ENCODE measurements around the gene AQP12A. TPM values are rescaled to one million over a fixed set of nuclear protein-coding genes. Genes with fewer than 3 reads are reported as not detected.

Gene AQP12A
- total RNA-seq, 1 donor from 2014 or later = not detected

GRCh38 chr2:240713928-240714746, 22.5 kb downstream of the AQP12A start:
- Mint-ChIP-seq H3K4me1 (no peaks in the 10 kb centered on the region), H3K27ac (no peak overlapping the region), H3K36me3 (ENCODE audit: low read depth) (no peaks in the 10 kb centered on the region), H3K4me3 (no peak overlapping the region), H3K27me3 (peaks cover 4% of the 10 kb centered on the region), H3K9me3 (no peaks in the 10 kb centered on the region)
- intact Hi-C loops (cut with micrococcal nuclease) = no loop called here
- no peak for DNase-seq

- H3K27ac Mint-ChIP-seq = no peak overlapping the region
- no peaks in the 10 kb centered on the region for H3K36me3 Mint-ChIP-seq (ENCODE audit: low read depth)
- no peak for DNase-seq
- H3K4me1 Mint-ChIP-seq = no peaks in the 10 kb centered on the region
- no peaks in the 10 kb centered on the region for H3K27me3 Mint-ChIP-seq
- no peak overlapping the region for H3K4me3 Mint-ChIP-seq
- intact Hi-C loops (cut with micrococcal nuclease) = no loop called here
- no peaks in the 10 kb centered on the region for H3K9me3 Mint-ChIP-seq
Observed at GRCh38 chr2:240714747-240715725, 23.4 kb downstream of the AQP12A start.

GRCh38 chr2:240716130-240716798, 24.6 kb downstream of the AQP12A start:
- intact Hi-C loops (cut with micrococcal nuclease) = no loop called here
- Mint-ChIP-seq H3K9me3 (no peaks in the 10 kb centered on the region), H3K27me3 (no peaks in the 10 kb centered on the region), H3K27ac (no peak overlapping the region), H3K4me1 (no peaks in the 10 kb centered on the region), H3K4me3 (no peak overlapping the region), H3K36me3 (ENCODE audit: low read depth) (no peaks in the 10 kb centered on the region)
- no peak for DNase-seq

GRCh38 chr2:240717181-240717641, 25.5 kb downstream of the AQP12A start:
- H3K4me1 Mint-ChIP-seq = no peaks in the 10 kb centered on the region
- H3K27ac Mint-ChIP-seq = no peak overlapping the region
- no peak for DNase-seq
- H3K9me3 Mint-ChIP-seq = no peaks in the 10 kb centered on the region
- intact Hi-C loops (cut with micrococcal nuclease) = no loop called here
- H3K36me3 Mint-ChIP-seq (ENCODE audit: low read depth) = no peaks in the 10 kb centered on the region
- H3K27me3 Mint-ChIP-seq = no peaks in the 10 kb centered on the region
- H3K4me3 Mint-ChIP-seq = no peak overlapping the region

GRCh38 chr2:240717681-240718581, 26.3 kb downstream of the AQP12A start:
- H3K4me3 Mint-ChIP-seq = no peak overlapping the region
- H3K36me3 Mint-ChIP-seq (ENCODE audit: low read depth) = no peaks in the 10 kb centered on the region

GRCh38 chr2:240718896-240719490, 27.3 kb downstream of the AQP12A start:
- Mint-ChIP-seq H3K9me3 (no peaks in the 10 kb centered on the region), H3K27me3 (no peaks in the 10 kb centered on the region), H3K4me3 (no peak overlapping the region), H3K27ac (no peak overlapping the region), H3K36me3 (ENCODE audit: low read depth) (no peaks in the 10 kb centered on the region), H3K4me1 (no peaks in the 10 kb centered on the region)
- DNase-seq = no peak
- intact Hi-C loops (cut with micrococcal nuclease) = no loop called here

More at GRCh38 chr2:240717681-240718581, 26.3 kb downstream of the AQP12A start:
- DNase-seq = no peak
- Mint-ChIP-seq H3K4me1 (no peaks in the 10 kb centered on the region), H3K9me3 (no peaks in the 10 kb centered on the region), H3K27ac (no peak overlapping the region), H3K27me3 (no peaks in the 10 kb centered on the region)
- intact Hi-C loops (cut with micrococcal nuclease) = no loop called here

GRCh38 chr2:240719676-240720545, 28.2 kb downstream of the AQP12A start:
- H3K36me3 Mint-ChIP-seq (ENCODE audit: low read depth) = no peaks in the 10 kb centered on the region
- no peaks in the 10 kb centered on the region for H3K9me3 Mint-ChIP-seq
- no peaks in the 10 kb centered on the region for H3K4me1 Mint-ChIP-seq
- no peaks in the 10 kb centered on the region for H3K27me3 Mint-ChIP-seq
- no peak for DNase-seq
- no peak overlapping the region for H3K4me3 Mint-ChIP-seq
- intact Hi-C loops (cut with micrococcal nuclease) = no loop called here
- no peak overlapping the region for H3K27ac Mint-ChIP-seq

- Mint-ChIP-seq H3K27ac (no peak overlapping the region), H3K4me3 (no peak overlapping the region), H3K4me1 (no peaks in the 10 kb centered on the region), H3K9me3 (no peaks in the 10 kb centered on the region), H3K36me3 (ENCODE audit: low read depth) (no peaks in the 10 kb centered on the region), H3K27me3 (no peaks in the 10 kb centered on the region)
- intact Hi-C loops (cut with micrococcal nuclease) = no loop called here
- DNase-seq = no peak
Observed at GRCh38 chr2:240720686-240721595, 29.3 kb downstream of the AQP12A start.

- no peak for DNase-seq
- no peaks in the 10 kb centered on the region for H3K4me1 Mint-ChIP-seq
- H3K9me3 Mint-ChIP-seq = no peaks in the 10 kb centered on the region
- intact Hi-C loops (cut with micrococcal nuclease) = no loop called here
- H3K36me3 Mint-ChIP-seq (ENCODE audit: low read depth) = no peaks in the 10 kb centered on the region
- H3K27me3 Mint-ChIP-seq = no peaks in the 10 kb centered on the region
- no peak overlapping the region for H3K27ac Mint-ChIP-seq
- no peak overlapping the region for H3K4me3 Mint-ChIP-seq
Observed at GRCh38 chr2:240721596-240722180, 30.0 kb downstream of the AQP12A start.

- Mint-ChIP-seq H3K27ac (no peak overlapping the region), H3K36me3 (ENCODE audit: low read depth) (no peaks in the 10 kb centered on the region), H3K4me3 (no peak overlapping the region), H3K4me1 (no peaks in the 10 kb centered on the region), H3K27me3 (no peaks in the 10 kb centered on the region), H3K9me3 (no peaks in the 10 kb centered on the region)
- no peak for DNase-seq
- intact Hi-C loops (cut with micrococcal nuclease) = no loop called here
Observed at GRCh38 chr2:240722376-240722775, 30.7 kb downstream of the AQP12A start.

All from activated CD4-positive, alpha-beta T cell treated with anti-CD3 and anti-CD28 coated beads, Interleukin-2, amount 10 ng/mL, durations not matched to agents 24 days and 14 days (primary cell).